Stimulated activated CD8-positive, alpha-beta memory T cell treated with anti-CD3 and anti-CD28 coated beads, Interleukin-12 subunit alpha, Interleukin-12 subunit beta, amount 100 ng/mL, for 4 hours (primary cell): ENCODE measurements around the gene NOTCH2.
"Not testable (repeated sequence)": the region's sequence is repeated elsewhere in the genome, so short reads cannot be mapped to it uniquely, and the experiment has no call there.

Experiments
- DNase-seq: peaks from one replicate; pipeline ENCODE4 v3.0.0-alpha.2; 2020; ENCODE audit warnings: low read depth

Gene NOTCH2

DNA sequence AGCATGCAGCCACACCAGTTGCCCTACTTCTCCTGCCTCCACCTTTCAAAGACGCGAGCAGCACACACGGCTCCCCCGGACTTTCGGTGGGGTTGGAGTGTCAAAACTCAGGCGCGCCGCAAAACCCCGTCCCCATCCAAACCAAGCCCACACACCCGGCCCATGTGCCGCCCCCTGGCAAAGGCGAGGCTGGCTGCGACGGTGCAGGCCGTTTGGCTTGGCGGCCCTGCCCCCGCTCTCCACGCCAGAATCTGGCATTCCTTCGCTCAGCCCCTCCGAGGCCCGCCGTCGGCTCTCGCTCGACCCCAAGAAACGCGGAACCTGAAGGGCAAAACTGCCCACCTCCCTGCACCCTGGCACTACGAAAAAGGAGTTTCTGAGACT lies 787 bp downstream of the NOTCH2 start:
- DNase-seq, result peak; percentile 2

DNA sequence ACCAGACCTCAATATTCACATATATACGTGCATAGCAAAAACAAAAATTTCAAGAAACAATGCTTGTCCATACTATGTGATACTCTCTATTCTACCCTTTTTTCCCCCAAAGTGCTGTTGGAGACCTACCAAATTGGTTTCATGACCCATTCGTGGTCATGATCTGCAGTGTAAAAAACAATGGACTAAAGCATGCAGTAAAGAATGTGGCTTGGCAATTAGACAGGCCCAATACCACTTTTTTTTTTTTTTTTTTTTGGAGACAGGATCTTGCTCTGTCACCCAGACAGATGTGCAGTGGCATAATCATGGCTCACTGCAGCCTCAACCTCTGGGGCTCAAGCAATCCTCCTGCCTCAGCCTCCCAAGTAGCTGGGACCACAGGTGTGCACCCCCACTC lies 21.3 kb downstream of the NOTCH2 start:
- not testable (repeated sequence) for DNase-seq

DNA sequence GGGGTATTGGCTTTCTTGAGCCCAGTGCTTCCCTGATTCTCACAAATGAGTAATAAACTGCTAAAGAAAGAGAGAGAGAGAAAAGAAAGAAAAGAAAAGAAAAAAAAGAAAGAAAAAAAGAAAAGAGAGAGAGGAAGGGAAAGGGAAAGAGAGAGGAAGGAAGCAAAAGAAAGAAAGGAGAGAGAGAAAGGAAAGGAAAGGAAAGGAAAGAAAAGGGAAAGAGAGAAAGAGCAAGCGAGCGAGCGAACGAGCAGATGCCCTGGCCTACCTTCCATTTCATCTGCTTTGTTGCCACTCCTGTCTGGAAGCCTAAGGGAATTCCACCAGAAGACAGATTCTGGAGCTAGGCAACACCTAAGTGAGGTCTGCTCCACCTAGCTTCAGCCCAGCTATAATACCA lies 27.7 kb downstream of the NOTCH2 start:
- DNase-seq, result not testable (repeated sequence)

DNA sequence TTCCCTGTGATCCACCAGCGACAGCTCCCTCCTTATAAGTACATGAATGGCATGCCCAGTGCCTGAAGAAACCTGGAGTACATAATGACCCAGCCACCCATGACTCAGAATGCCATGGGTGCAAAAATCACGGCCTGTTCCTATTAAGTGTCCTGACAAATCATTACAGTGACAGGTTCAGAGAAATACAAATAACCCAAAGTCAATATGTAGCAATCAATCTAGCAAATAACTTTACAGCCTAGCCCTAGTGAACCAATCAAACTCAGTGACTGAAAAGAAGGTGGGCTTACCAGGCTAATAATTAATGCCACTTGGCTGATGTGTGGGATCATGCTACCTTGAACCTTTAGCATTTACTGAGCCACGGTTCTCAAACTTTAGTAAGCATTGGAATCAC lies 37.2 kb downstream of the NOTCH2 start:
- DNase-seq, result not testable (repeated sequence)

DNA sequence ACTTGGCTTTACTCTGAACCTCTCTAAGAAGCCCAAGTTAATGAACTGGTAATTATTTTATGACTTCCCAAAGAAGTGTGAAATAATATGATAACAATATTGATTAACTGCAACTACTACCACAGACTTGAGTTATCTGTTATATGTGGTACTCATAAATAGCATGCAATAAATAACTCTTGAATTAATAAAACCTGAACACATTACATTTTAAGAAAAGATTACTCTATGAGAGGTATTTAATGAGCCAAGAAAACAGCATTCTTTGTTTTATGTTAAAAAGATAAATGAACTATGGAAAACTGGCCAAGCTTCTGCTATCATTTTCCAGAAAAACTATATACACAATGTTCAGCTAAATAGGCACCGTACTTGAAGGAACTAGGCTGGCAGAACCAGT lies 45.7 kb downstream of the NOTCH2 start:
- not testable (repeated sequence) for DNase-seq

DNA sequence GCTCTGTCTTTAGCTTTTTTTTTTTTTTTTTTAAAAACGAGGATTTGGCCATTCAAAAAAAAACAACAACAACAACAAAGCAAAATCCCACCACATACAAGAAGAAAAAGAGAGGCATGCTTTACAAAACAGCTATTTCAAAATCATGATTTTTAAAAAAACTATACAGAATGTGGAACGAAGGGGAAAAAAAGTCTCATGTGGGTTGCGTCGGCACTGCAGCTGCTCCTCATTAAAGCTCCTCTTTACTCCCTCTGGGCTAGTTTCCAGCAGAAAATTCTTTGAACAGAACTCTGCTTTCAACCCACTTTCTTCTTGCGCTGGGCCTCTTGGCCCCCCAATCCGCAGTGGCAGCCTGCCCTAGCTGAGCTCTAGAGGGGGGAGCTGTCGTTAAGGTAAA lies 54.5 kb downstream of the NOTCH2 start:
- not testable (repeated sequence) for DNase-seq

DNA sequence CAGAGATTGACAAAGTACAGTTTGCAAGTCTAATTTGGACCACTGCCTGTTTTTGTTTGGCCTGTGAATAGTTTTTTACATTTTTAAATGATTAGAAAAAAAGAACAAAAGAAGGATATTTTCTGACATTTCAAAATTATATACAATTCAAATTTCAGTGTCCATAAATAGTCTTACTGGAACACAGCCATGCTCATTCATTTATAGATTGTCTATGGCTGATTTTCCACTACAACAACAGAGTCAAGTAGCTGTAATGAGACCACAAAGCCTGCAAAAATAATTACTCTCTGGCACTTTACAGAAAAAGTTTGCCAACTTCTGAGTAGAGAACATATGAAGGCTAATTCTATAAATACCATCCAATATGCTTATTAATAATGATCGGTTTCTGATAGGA lies 61.1 kb downstream of the NOTCH2 start:
- not testable (repeated sequence) for DNase-seq

DNA sequence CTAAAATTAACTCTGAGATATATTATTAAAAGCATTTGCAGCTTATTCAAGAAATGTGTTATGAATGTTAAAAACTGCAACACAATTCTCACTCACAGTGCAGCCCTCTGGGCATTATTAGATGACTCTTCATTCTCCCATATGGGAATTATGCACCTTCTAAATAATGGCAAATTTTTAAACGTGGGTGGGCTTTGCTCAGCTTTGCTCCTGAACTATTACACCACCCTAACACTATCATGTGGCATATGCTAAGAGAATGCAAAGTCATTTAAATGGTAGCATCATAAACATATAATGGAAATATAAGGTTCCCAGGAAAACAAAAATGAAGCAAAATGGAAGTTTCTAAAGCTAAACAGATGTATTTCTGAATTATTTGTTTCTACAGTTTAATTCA lies 61.6 kb downstream of the NOTCH2 start:
- DNase-seq, result not testable (repeated sequence)

DNA sequence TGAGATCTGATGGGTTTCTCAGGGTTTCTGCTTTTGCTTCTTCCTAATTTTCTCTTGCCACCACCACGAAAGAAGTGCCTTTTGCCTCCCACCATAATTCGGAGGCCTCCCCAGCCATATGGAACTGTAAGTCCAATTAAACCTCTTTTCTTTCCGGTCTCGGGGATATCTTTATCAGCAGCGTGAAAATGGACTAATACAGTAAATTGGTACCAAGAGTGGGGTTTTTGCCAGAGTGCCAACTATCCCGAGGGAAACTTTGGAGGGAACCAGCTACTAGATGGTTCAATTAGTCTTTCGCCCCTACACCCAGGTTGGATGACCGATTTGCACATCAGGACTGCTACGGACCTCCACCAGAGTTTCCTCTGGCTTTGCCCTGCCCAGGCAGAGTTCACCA lies 68.4 kb downstream of the NOTCH2 start:
- not testable (repeated sequence) for DNase-seq

DNA sequence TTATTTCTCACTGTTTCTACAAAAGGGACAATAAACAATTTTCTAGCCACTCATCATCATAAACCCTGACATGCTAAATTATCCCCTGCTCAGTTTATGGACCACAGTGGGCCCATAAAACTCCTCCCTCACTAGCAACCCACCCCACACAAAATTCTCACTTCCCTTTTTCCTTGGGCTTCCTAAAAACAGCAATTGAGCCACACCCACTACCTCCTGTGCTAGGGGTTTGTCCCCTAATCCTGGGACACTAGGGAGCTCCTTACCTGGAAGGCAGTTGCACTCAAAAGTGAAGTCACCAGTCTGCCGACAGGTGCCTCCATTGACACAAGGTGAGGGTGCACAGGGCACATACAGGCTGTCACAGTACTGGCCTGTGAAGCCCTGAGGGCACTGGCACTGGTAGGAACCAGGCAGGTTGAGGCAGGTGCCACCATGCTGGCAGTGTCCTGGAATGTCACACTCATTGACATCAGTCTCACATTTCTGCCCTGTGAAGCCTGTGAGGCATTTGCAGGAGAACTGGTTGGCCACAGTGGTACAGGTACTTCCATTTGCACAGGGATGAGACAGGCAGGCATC lies 72.6 kb downstream of the NOTCH2 start:
- not testable (repeated sequence) for DNase-seq

DNA sequence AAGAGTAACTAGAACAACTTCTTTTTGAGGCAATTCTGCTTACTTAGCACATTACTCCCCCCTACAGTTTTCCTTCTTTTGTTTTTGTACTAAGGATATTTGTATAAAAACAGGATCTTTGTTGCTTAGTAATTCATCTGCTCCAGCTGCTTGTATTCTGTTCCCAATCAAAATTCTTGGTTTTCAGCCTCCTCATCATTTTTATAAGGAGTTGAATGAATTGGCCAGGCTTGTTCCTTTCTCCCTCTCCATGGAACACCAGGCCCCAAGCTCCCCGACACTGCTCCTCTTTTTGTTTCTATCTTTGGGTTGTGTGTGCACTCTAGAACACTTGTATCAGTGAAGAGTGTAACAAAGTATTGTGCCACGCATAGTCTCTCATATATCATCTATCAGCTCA lies 73.5 kb downstream of the NOTCH2 start:
- not testable (repeated sequence) for DNase-seq

DNA sequence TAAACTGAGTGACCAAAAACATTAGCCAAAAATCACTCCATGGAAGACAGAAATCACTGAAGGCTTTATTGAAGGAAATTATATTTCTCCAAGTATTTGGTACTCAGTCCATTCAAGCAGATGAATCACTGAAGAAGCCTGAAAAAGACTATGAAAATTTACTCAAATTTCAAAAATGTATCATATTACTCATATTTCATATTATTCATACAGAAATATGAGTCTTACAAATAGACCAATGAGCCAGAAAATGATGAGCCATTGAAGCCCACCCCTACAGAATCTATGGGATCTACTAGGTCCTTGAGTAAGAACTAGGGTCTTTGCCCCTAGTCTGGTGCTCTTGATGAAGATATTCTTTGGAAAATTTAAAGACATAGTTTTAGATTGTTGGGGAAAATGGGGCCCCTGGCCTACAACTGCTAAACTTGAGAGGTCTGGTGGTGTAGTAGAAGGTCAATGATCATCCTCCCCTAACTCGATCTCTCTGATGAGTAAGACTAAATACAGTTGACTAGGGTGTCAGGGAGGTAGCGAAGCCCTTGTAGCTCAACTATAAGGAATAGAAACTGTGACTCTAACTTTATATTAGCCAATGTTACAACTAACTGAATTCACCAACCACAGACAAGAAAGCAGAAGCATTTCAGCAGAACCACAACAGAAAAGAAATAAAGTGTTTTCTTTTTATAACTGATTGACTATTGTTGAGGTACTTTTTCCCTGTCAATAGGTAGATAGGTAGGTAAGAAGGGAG lies 81.0 kb downstream of the NOTCH2 start:
- DNase-seq, result no peak

DNA sequence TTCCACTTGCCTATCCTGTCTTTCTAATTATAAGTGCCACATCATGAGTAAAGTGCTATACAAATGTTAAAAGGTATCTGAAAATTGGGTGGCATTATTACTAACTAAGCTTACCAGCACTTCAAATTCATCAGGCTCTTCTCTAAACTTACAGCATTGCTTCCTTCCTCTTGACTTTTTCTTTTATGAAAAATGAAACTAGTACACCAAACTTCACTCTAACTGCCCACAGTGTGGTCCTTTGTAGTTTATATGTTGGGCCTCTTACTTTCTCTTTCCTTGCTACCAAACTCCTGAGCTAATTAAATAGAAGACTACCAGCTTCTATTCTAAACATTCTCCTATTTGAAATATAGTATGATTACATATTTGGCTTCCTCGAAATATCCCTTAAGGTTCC lies 81.8 kb downstream of the NOTCH2 start:
- no peak for DNase-seq

DNA sequence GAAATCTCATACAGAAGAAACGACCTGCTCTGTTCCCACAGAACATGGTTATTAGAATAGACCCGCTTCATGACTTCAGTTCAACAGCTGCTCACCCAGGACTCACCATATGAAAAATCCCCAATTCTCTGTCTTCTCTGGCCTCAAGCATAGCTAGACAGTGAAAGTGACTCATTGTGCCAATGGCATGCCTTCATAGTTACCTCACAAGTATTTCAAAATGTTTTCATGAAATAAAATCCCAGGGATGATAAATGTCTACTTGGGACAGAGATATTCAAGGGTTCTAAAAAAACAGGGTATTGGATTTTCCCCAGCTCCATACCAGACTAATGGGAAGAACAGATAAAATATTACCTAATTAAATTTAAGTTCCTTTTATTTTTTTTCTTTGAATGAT lies 82.3 kb downstream of the NOTCH2 start:
- no peak for DNase-seq

DNA sequence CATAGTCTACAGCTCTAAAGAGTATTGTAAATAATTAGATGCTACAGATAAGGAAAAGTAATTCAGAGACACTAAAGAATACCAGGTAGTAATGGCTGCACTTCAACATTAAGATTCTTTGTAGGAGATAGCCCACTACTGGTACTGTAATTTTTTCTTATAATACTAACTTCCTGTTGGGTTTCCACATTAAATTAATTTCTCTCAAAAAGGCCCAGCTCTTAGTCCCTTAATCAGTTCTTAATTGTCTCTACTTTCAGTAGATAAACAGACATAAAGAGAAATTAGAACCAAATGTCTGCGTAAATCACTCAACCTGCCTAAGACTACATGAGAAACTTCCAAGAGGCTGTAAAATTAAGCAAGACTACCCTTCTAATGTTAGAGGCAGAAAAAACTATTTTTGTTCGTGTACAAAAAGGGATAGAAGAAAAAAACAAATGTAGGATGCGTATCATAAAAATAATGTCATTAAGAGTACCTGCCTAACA lies 83.4 kb downstream of the NOTCH2 start:
- no peak for DNase-seq

DNA sequence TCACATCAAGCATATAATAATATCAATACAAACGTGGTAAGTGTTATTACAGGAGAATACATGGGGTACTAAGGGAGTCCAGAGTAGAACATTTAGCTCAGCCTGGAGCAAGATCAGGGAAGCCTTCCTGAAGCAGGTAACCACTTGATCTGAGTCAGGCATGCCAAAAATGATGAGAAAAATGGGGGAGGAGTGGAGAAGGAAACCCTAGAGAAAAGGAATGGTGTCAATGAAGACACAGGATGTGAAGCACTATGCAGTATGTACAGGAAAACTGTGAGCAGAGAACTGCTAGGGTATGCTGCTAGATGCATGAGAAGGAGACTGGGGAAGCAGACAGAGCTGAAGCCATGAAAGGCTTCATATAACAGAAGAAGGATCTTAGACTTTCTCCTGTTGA lies 84.7 kb downstream of the NOTCH2 start:
- DNase-seq, result no peak

DNA sequence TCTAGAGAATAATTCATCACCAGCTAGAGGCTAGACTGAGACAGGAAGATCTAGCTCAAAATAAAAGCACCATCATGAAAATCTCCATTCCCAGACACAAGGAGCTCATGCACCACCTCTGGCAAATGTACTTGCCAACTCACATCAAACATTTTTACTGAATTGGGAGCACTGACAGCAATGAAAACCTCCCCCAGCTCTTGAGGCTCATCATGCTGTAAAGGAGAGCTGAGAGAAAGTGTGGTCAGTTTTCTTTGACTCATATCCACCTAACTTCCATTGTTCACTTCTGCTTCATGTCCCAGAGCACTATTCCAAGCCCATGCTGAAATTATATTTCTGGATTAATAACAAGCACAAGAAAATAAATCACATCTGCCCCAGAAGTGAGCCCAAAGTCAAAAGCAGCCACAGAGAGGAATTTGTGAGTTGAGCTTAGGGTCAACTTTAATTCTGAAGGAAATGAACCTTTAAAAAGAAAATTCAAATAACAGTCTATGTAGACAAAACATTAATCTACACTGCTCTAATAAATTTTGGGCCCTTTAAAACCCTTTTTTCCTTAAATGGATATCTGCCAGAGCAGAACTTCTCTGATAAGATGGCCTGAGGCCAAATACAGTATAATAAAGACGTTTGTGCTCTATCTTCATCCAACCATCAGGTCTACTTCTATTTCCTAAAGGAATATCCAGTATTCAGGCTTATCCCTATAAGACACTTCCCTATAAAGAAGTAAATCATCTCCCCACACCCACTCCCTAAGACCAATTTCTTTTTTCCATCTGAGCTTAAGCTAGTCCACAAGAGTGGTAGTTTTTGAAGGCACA lies 87.3 kb downstream of the NOTCH2 start:
- DNase-seq, result no peak

DNA sequence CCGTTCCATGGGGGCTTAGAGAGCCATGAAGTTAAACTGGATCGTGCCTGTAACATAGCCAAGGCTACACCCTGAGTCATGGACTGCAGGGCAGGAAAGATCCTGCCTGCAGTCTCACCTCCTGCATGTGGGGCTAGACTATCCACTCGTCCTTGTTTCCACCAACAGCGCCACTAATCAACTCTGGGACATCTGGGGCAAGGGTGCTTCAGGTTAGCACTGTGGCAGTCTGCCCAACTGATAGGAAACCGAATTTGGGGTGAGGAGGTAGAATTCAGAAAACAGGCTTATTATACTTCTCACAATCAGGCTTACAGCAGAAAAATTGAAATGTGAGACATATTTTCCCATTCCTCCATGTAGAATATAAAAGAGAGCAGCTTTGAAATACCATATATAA lies 88.0 kb downstream of the NOTCH2 start:
- no peak for DNase-seq

DNA sequence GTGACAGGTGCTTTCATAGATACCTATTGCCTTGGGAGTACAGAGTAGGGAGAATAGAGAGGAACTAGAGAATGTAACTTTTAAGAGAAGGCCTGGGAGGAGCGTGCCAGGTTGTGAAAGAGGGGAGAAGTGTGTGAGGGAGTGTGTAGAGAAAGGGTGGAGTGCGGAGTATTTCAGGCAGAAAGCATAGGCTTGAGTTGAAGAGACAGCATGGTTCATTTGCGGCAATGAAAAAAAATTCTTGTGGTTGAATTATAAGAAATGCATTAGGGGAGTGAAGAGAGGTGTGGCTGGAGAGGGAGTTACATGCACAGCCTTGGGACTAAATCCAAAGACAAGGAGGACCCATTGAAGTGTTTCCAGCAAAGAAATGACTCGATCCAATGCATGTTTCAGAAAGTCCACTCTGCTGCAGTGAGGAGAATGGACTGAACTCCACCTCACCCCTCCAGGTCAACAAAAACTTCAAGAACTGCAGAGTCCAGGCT lies 91.4 kb downstream of the NOTCH2 start:
- DNase-seq, result no peak

DNA sequence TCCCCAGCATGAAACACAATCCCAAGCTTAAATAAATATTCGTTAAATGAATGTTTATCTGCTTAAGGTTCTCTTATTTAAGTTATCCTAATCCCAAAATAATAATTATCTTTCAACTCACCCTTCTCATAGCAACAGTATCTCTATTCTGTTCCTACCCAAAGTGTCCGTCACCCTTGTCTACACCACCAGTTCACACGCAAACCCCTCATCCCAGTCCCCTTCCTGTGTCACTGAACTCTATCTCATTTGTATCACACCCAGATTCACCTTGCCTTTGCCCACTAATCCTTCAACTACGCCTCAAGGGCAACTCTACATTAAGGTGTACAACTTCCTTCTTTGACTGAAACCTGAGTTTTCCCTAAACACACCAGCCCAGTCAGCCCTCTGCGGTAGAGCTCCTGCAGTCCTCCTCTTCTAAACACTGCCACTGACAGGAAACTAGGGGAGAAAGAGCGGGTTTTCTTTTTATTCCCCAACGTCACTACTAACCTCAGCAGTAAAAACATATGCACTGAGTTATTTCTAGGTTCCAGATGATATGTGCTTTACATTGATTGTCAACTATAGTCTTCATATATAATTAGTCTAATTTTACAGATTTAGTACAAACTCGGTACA lies 92.2 kb downstream of the NOTCH2 start:
- not testable (repeated sequence) for DNase-seq

DNA sequence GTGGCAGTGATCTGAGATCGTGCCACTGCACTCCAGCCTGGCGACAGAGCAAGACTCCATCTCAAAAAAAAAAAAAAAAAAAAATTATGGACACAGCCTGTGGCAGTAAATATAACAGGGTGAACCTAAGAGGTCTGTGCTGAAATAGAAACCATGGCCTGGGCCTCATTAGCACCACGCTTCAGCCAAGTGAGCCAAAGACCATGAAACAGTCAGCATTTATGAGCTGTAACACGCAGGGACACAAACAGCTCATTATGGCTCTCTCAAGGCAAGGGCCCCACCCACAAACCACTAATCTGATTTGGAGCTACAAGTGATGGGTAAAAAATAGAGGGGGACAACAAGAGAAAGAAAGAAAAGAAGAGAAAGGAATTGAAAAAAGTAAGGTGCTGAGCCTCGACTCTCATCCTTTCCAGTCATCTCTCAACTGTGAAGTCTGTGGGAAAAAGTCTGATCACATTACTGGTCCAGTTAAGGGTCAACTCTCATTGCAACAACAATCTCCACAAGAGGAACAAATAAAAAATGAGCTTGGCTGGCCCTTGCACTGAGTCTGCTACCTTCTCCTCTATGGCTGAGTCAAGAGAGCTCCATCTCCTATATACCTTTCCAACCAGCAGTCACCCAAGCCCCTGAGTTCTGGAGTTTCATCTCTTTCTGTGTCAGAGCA lies 93.7 kb downstream of the NOTCH2 start:
- not testable (repeated sequence) for DNase-seq

DNA sequence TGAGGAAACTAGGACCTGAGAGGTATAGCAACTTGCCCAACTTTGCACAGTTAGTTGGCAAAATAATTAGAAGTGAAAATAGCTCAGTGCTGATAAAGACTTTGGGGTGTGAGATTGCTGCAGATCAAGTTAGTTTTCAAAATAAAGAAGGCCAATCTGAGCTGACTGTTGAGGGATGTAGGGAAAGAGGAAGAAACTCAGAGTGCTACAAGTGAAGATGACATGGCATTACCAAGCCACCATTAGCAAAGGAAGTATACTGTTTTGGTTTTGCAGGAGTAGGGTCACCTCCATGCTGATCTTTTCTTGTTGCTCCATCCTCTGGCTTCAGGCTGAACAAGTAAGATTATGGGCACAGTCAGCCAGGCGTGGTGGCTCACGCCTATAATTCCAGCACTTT lies 94.5 kb downstream of the NOTCH2 start:
- no peak for DNase-seq
